22Rv1 (cell line): ENCODE results near the gene PXDN.

Experiments
- CTCF ChIP-seq: fragments of 450-650 bp; IDR thresholded peaks from 2 replicates; pipeline ENCODE4 v1.5.1; 2017; ENCODE audit warnings: mild to moderate bottlenecking
- ZFX ChIP-seq: fragments of 450-650 bp; IDR thresholded peaks from 2 replicates; pipeline ENCODE4 v1.6.1; 2017; ENCODE audit warnings: antibody characterized with exemption, borderline replicate concordance

DNA sequence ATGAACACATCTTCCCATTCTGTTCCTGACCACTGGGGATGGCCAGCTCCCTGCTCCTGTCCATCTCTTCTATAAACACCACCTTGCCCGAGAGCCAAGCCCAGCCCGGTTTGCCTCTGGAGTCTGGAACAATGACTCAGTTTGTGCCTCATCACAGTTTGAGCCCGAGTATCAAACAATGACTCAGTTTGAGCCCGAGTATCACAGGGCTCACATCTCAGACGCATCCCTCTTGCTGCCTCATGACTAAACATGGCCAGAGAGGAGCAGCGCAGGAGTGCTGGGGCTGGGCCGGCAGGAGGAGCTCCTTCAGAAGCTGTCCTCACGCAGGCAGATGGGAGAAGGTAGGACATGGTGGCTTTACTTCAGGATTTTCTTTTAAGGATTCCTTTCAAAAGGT lies 68.7 kb downstream of the PXDN start:
- TF ChIP-seq CTCF (no peak), ZFX (no peak)
